Gastroesophageal sphincter (tissue), 4 donors: Measurements from ENCODE around the gene AKR1C8. TPM values are rescaled to one million over a fixed set of nuclear protein-coding genes. Genes with fewer than 3 reads are reported as not detected.

ENCODE experiments used
- ATAC-seq: fragments of 150-250 bp; one replicate; pipeline ENCODE4 v1.9.1; 2016; ENCODE audit warnings: mild to moderate bottlenecking, moderate library complexity
- H3K27ac ChIP-seq, 4 donors: fragments of 200-600 bp; sonication (generic) in 3 of 4; 1 replicate in 3 of 4; 2 replicates in 1 of 4; pipeline ENCODE4 v1.5.1; 2016 to 2019
- H3K27me3 ChIP-seq: fragments of 200-600 bp; sonication (generic); one replicate; pipeline ENCODE4 v1.5.1; 2019
- H3K36me3 ChIP-seq, 2 donors: fragments of 200-600 bp; sonication (generic); one replicate each; pipeline ENCODE4 v1.5.1; 2019; ENCODE audit warnings: control low read depth in 1 of 2
- H3K4me1 ChIP-seq, 3 donors: fragments of 200-600 bp; sonication (generic); 1 replicate in 2 of 3; 2 replicates in 1 of 3; pipeline ENCODE4 v1.5.1; 2016 to 2019; ENCODE audit warnings: control low read depth in 2 of 3
- H3K4me3 ChIP-seq, 2 donors: fragments of 200-600 bp; sonication (generic); one replicate each; pipeline ENCODE4 v1.5.1; 2019; ENCODE audit warnings: mild to moderate bottlenecking in 1 of 2, moderate library complexity in 1 of 2
- H3K9me3 ChIP-seq, 3 donors: fragments of 200-600 bp; sonication (generic); one replicate each; pipeline ENCODE4 v1.5.1; 2017 to 2019; ENCODE audit warnings: control low read depth in 2 of 3
- EP300 ChIP-seq: sonication (generic); formaldehyde crosslinking; IDR thresholded peaks from one replicate; pipeline ENCODE4 v1.6.1; 2017; ENCODE audit warnings: antibody characterized with exemption, mild to moderate bottlenecking
- POLR2A ChIP-seq, 2 donors: fragments of 450-650 bp; IDR thresholded peaks; one replicate each; pipeline ENCODE4 v1.6.1; 2017; ENCODE audit warnings: antibody characterized with exemption in 2 of 2, mild to moderate bottlenecking in 2 of 2, moderate library complexity in 1 of 2
- POLR2AphosphoS5 ChIP-seq: sonication (generic); formaldehyde crosslinking; IDR thresholded peaks from one replicate; pipeline ENCODE4 v1.6.1; 2017; ENCODE audit warnings: antibody characterized with exemption
- WGBS, 2 donors: methylation state at CpG; one replicate each; pipeline ENCODE4 v1.1.5; 2018; ENCODE audit warnings: low coverage in 1 of 2; 5-methylcytosine and 5-hydroxymethylcytosine counted together
- total RNA-seq, 4 donors: library from RNA; depleted of rRNA; stranded (reverse); fragments of >200 nt; gene quantifications; one replicate each; pipeline ENCODE4 v1.1.0, GENCODE V29; 2016
- TF ChIP-seq, protein P1 (sequence below), 4 experiments: fragments of 200-600 bp in 2 of 4; fragments of 450-650 bp in 2 of 4; sonication (generic) in 1 of 4; IDR thresholded peaks; one replicate each; pipeline ENCODE4 v1.5.1; 2017 to 2019; ENCODE audit warnings: antibody characterized with exemption in 4 of 4, mild to moderate bottlenecking in 2 of 4, moderate library complexity in 2 of 4

AKR1C8 gene
- total RNA-seq, 4 donors from 2014 or later = not detected

DNA sequence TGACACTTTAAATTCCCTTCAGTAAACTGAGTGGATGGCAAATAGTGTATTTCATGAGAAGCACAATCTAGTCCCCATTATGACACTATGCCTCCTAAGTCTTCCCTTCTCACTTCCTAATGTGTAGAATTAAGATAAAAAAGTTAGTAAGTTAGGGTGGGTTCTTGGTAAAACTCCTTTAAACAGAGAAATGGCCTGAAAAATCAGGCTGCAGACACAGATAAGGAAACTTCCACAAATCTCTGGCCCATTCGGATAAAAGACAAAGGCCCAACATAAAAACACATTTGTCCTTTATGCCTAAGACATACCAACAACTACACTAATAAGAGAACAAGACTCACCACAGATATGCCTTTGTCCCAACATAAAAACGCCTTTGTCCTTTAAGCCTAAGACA is 21.5 kb downstream of the AKR1C8 start:
- TF ChIP-seq POLR2AphosphoS5 (no peak), EP300 (no peak), POLR2A (IDR thresholded peaks at IDR 0.05) (no peak)
- TF ChIP-seq, protein P1, sequence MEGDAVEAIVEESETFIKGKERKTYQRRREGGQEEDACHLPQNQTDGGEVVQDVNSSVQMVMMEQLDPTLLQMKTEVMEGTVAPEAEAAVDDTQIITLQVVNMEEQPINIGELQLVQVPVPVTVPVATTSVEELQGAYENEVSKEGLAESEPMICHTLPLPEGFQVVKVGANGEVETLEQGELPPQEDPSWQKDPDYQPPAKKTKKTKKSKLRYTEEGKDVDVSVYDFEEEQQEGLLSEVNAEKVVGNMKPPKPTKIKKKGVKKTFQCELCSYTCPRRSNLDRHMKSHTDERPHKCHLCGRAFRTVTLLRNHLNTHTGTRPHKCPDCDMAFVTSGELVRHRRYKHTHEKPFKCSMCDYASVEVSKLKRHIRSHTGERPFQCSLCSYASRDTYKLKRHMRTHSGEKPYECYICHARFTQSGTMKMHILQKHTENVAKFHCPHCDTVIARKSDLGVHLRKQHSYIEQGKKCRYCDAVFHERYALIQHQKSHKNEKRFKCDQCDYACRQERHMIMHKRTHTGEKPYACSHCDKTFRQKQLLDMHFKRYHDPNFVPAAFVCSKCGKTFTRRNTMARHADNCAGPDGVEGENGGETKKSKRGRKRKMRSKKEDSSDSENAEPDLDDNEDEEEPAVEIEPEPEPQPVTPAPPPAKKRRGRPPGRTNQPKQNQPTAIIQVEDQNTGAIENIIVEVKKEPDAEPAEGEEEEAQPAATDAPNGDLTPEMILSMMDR (IDR thresholded peaks at IDR 0.05) = no peak
- WGBS, 2 donors = 50 to 64% methylated on average over 1 to 2 of the region's 2 CpGs
- Histone ChIP-seq H3K4me1 (no peaks in the 10 kb centered on the region), H3K27ac (no peak overlapping the region), H3K9me3 (peaks cover 0 to 75% (median 0%) of the 10 kb centered on the region in 3 donors), H3K27me3 (no peaks in the 10 kb centered on the region), H3K4me3 (no peak overlapping the region), H3K36me3 (no peaks in the 10 kb centered on the region)
- ATAC-seq = no peak

DNA sequence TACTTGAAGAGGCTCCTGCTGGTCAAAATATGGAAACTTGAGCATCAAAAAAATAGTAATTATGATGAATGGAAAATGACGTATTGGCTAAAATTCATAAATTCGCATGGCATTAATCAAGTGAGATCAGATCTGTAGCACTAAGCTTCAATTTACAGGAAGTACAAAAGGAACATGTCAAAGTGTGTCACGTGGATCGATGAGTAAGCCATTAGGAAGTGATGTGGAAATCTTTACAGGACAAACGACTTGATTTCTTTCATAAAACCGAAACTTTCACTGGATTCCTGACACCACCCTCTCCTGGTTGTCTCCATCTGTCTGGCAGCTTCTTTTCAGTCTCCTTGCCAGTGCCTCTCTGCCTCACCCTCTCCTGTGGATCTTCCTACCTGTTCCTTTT is 25.8 kb downstream of the AKR1C8 start:
- no peak for ATAC-seq
- 71 to 74% methylated on average over 6 of the region's 6 CpGs for WGBS, 2 donors
- Histone ChIP-seq H3K27ac (no peak overlapping the region), H3K27me3 (no peaks in the 10 kb centered on the region), H3K4me3 (no peak overlapping the region), H3K9me3 (peaks cover 0 to 34% (median 0%) of the 10 kb centered on the region in 3 donors), H3K4me1 (no peaks in the 10 kb centered on the region), H3K36me3 (no peaks in the 10 kb centered on the region)
- TF ChIP-seq POLR2A (IDR thresholded peaks at IDR 0.05) = no peak
- no peak for TF ChIP-seq EP300
- no peak for TF ChIP-seq POLR2AphosphoS5
- TF ChIP-seq, protein P1 (IDR thresholded peaks at IDR 0.05) = no peak

DNA sequence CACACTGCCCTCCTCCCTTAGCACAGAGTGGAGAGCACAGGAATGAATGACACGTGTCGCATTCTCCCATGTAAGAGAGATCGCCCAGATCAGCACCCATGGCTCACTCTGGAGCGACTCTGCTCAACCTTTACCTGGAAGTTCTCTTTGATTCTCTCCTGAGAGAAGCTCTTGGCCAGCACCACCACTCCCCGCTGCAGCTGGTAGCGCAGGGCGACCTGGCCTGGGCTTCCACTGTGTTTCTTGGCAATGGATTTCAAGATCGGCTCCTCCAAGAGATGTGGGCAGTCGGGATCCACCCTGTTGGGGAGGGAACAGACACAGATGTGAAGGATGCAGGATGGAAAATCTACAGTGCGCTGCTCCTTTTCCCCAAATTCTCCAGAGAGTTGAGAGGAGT is 27.4 kb downstream of the AKR1C8 start:
- no peak overlapping the region for H3K27ac ChIP-seq
- no peaks in the 10 kb centered on the region for H3K36me3 ChIP-seq
- H3K4me3 ChIP-seq = no peak overlapping the region
- H3K27me3 ChIP-seq = no peaks in the 10 kb centered on the region
- ATAC-seq = no peak
- H3K9me3 ChIP-seq = peaks cover 0 to 18% (median 0%) of the 10 kb centered on the region in 3 donors
- H3K4me1 ChIP-seq = no peaks in the 10 kb centered on the region
- 87 to 90% methylated on average over 2 to 4 of the region's 10 CpGs for WGBS, 2 donors
- TF ChIP-seq EP300 (no peak), POLR2A (IDR thresholded peaks at IDR 0.05) (no peak), POLR2AphosphoS5 (no peak)
- TF ChIP-seq, protein P1 (IDR thresholded peaks at IDR 0.05) = no peak

DNA sequence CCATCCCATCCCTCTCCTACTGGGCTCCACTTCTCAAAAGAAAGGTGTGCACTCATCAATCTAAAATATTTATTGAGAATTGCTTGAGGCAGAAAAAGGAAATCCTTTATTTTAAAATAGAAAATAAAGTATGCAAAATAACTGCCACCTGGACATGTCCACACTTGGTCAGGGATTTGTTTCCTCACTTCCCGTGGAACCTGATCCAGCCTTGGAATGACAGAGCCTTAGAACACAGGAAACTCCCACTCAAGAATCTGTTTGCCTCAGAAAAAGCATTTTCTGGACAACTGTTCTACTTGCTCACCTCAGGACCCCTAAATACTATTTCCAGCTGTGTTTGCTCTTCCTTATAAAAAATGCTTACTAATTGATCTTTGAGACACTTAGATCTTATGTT is 29.0 kb downstream of the AKR1C8 start:
- peaks cover 0 to 4% (median 0%) of the 10 kb centered on the region in 3 donors for H3K9me3 ChIP-seq
- H3K27me3 ChIP-seq = no peaks in the 10 kb centered on the region
- no peak overlapping the region for H3K27ac ChIP-seq
- no peak overlapping the region for H3K4me3 ChIP-seq
- no peaks in the 10 kb centered on the region for H3K36me3 ChIP-seq
- 50% methylated on average over 1 of the region's 1 CpG; no CpG with 5 or more reads in 1 of the 2 donors for WGBS, 2 donors
- ATAC-seq = no peak
- TF ChIP-seq POLR2AphosphoS5 (no peak), EP300 (no peak), POLR2A (IDR thresholded peaks at IDR 0.05) (no peak)
- TF ChIP-seq, protein P1 (IDR thresholded peaks at IDR 0.05) = no peak
- no peaks in the 10 kb centered on the region for H3K4me1 ChIP-seq

DNA sequence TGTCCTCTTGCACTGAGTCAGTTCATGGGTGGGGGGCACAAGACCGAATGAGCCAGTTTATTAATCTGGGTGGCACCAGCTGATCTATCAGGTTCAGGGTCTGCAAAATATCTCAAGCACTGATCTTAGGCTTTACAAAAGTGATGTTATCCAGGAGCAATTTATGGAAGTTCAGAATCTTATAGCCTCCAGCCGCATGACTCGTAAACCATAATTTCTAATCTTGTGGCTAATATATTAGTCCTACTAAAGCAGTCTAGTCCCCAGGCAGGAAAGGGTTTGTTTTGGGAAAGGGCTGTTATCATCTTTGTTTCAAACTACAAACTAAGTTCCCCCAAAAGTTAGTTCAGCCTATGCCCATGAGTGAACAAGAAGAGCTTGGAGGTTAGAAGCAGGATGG is 33.9 kb downstream of the AKR1C8 start:
- peaks cover 0 to 6% (median 0%) of the 10 kb centered on the region in 3 donors for H3K9me3 ChIP-seq
- no peaks in the 10 kb centered on the region for H3K36me3 ChIP-seq
- TF ChIP-seq, protein P1 (IDR thresholded peaks at IDR 0.05) = no peak
- TF ChIP-seq POLR2A (IDR thresholded peaks at IDR 0.05) (no peak), POLR2AphosphoS5 (no peak), EP300 (no peak)
- H3K4me3 ChIP-seq = no peak overlapping the region
- ATAC-seq = no peak
- H3K4me1 ChIP-seq = no peaks in the 10 kb centered on the region
- WGBS, 2 donors = 96 to 100% methylated on average over 3 of the region's 3 CpGs
- no peaks in the 10 kb centered on the region for H3K27me3 ChIP-seq
- H3K27ac ChIP-seq = no peak overlapping the region
